AG10803 (cell line): ENCODE measurements around the gene THSD4.

Experiments used
- DNase-seq: peaks from one replicate; pipeline ENCODE4 v3.0.0; 2010; ENCODE audit warnings: low read depth
- H3K4me3 ChIP-seq: 2 replicates; pipeline ENCODE4 v1.5.1; 2011; ENCODE audit warnings: mild to moderate bottlenecking, low read length, control low read depth
- TF ChIP-seq, protein P1 (sequence below): conservative IDR thresholded peaks from 2 replicates; pipeline ENCODE4 v1.5.1; 2011; ENCODE audit warnings: mild to moderate bottlenecking, low read length, control low read depth, inconsistent platforms

The THSD4 gene

DNA sequence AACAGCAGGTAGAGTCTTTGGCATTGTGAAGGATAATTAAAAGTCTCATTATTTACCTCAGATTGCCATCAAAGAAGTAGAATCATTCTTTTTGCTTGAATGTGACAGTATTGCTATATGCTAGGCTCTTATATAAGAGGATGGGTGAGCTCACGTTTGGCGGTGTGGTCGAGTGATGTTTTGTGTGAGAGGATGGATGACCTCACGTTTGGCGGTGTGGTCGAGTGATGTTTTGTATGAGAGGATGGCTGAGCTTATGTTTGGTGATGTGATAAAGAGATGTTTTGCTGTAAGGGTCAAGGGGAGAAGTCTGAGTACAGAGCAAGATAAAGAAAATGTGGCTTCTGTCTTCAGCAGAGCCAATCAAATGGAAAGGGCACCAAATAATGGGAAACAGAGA, 395.5 kb downstream of the THSD4 start:
- DNase-seq = no peak

DNA sequence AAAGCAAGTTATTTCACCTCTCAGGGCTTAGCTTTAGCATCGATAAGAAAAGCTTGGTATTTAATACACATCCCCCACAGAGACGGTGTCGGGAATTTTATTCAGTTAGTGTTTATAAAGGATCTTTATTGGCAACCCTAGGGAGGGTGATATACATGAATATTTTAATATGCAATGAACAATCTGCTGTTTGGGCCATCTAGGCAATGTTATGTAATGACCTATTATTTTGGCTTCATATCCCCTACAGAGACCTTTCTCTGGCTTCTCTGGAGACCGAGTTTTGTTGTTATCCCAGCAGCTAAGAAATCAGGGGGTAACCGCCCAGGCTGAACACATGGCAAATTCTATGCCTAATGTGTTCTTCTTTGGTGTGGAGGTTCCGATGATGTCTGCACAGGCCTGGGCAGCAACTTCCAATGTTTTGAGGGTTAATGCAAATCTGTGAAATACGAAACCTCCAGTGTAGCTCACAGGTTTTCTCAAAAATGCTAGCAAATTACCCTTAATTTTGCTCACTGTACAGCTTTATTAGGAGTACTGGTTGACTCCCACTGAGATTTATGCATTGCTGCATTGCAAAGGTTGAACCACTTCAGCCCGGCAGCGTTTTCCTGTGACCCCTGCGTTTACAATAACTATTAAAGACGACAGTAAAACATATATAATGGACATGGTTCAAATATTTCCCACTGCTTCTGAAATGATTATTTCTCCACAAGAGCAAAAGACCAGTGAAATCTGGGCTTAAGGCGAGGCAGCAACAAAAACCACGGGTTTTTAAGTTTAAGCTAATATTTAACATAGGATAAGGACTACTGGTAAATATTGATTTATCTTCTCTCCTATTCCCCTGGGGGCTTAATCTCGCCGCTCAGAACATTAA, 396.8 kb downstream of the THSD4 start:
- no peak overlapping the region for H3K4me3 ChIP-seq
- DNase-seq = no peak
- TF ChIP-seq, protein P1, sequence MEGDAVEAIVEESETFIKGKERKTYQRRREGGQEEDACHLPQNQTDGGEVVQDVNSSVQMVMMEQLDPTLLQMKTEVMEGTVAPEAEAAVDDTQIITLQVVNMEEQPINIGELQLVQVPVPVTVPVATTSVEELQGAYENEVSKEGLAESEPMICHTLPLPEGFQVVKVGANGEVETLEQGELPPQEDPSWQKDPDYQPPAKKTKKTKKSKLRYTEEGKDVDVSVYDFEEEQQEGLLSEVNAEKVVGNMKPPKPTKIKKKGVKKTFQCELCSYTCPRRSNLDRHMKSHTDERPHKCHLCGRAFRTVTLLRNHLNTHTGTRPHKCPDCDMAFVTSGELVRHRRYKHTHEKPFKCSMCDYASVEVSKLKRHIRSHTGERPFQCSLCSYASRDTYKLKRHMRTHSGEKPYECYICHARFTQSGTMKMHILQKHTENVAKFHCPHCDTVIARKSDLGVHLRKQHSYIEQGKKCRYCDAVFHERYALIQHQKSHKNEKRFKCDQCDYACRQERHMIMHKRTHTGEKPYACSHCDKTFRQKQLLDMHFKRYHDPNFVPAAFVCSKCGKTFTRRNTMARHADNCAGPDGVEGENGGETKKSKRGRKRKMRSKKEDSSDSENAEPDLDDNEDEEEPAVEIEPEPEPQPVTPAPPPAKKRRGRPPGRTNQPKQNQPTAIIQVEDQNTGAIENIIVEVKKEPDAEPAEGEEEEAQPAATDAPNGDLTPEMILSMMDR = no peak

More for the DNA sequence above, 395.5 kb downstream of the THSD4 start:
- TF ChIP-seq, protein P1 = no peak
- no peak overlapping the region for H3K4me3 ChIP-seq

DNA sequence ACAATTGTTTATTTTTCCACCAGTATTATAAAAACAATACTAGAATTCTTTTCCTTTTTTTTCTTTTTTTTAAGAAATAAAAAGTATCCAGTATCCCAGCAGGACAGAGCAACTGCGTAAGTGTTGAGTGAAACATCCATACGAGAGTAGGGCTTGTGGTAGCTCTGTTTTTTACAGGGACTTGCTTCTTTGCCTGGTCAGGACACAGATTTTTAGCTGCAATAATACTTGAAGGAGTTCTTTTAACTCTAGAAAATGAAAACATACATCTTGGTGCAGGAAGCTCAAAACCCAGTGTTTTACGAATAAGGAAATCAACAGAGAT, 397.4 kb downstream of the THSD4 start:
- TF ChIP-seq, protein P1 = no peak
- H3K4me3 ChIP-seq = no peak overlapping the region

DNA sequence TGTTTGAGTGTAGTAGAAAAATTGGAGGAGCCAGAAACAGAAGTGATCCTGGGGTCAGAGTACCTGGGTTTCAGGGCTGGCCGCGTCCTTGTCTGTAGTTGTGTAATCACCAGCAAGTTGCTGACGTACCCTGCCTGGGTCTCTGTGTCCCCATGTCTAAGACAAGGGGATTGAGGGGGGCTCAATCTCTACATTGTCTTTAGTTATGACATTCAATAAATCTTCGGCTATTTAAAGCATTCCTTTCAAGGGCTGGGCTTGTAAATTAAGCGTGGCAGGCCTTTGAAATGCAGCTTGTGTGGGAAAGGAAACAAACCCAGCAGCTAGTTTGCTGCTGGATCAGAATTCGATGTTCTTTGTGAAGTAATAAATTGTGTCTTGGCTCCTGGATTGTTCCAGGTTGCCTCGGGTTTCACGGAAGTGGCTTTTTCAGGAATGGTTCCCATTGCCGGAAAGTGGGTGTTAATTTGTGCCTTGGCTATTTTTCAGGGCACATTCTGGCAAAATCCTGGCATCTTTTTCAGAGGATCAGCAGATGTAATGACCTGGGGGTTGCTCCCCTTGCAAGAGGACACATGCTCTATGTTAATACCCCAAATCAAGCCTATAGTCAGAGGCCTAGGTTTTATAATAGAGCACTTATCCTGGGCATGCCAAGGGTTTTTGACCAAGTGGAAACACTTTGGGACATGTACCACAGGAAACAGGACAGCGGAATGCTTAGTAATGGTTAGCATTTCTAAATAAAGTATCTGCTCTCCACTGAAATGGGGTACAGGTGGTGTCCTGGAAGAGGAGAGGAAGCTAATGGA, 400.3 kb downstream of the THSD4 start:
- TF ChIP-seq, protein P1 = no peak

More for the DNA sequence above, 397.4 kb downstream of the THSD4 start:
- DNase-seq = no peak

DNA sequence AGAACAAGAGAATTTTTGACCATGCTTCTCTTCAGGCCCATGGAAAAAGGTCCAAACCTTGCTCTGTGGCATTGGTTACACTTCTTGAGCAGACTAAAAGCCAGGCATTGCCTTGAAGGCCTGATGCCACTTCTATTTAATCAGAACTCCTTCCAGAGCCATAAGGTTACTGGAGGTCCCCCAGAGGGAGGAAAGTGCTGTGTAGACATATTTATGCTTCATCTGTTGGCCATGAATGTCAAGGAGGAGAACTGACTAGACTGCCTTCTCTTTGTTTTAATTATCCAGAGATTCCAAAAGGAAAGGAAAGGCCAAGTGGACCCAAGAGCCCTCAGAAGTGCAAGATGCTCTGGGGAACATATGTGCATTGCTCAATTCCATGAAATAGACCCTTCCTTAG, 402.5 kb downstream of the THSD4 start:
- no peak for DNase-seq
- H3K4me3 ChIP-seq = no peak overlapping the region
- TF ChIP-seq, protein P1 = no peak

More for the DNA sequence above, 400.3 kb downstream of the THSD4 start:
- no peak for DNase-seq
- H3K4me3 ChIP-seq = no peak overlapping the region

DNA sequence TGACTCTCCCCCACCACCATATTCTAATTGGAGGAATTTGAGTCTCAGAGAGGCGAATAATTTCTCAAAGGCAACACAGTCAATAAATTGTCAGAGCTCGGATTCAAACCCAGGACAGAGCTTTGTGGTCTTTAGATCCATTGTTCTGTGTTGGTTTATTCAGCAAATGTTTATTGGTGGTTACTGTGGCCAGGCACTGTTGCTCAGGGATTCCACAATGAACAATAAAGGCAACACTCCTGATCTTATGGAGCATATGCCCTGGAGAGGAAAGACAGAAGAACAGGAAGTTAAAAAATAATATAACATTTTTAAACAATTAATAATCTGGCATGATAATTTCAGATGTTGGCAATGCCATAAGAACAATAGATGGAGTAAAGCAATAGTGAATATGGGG, 403.4 kb downstream of the THSD4 start:
- no peak overlapping the region for H3K4me3 ChIP-seq
- DNase-seq = no peak
- TF ChIP-seq, protein P1 = no peak
